ENCODE results near the gene MAPKAPK2.
"Not testable (repeated sequence)": the region's sequence is repeated elsewhere in the genome, so short reads cannot be mapped to it uniquely, and the experiment has no call there.

MAPKAPK2 gene

DNA sequence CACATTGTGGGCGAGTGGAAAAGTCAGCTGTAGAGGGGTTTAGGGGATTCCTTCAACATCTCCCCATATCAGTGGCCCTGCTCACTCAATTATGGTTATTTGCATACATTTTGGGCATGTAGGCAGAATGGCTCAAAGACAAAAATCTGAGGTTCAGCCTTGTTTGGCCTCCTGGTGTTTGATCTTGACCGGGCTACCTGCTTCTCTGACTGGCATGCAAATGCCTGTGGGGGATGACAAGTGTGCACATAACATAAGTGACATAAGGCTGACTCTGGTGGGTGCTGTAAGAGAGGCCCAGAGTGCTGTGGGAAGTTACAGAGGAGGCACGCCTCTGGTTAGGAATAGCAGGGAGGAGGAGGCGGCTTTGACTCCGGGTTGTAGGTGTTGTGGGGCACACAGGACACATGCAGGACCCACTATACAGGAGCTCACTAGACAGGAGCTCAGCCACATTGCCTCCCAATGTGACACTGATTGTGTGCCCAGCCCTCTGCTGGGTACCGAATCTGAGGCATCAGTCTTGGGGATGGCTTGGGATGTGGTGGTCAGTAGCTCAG, 56.5 kb downstream of the MAPKAPK2 start:
- DNase-seq (ENCODE audit: low read depth, low spot score): no peak

- DNase-seq (ENCODE audit: low read depth, low spot score): no peak
Measured at GRCh38 chr1:206742719-206743383, 58.1 kb downstream of the MAPKAPK2 start.

DNA sequence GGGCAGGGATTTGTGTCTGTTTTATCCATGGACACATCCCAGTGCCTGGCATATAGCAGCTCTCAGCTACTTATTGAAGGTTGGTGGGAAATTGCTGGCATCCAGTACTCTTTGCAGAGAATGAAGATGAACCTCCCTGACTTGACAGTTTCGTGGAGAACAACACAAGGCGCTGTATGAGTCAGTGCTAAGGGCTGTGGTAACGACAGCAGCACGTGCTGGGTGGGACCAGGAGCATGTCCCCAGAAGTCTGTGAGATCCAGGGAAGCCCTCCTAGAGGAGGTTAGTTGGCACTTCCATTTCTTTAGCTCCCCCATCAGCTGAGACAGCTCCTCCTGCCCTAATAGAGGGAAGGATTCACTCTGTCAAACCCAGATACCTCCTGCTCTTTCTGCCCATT, 60.0 kb downstream of the MAPKAPK2 start:
- no peak for DNase-seq (ENCODE audit: low read depth, low spot score)

GRCh38 chr1:206745301-206745700, 60.6 kb downstream of the MAPKAPK2 start:
- no peak for DNase-seq (ENCODE audit: low read depth, low spot score)

DNA sequence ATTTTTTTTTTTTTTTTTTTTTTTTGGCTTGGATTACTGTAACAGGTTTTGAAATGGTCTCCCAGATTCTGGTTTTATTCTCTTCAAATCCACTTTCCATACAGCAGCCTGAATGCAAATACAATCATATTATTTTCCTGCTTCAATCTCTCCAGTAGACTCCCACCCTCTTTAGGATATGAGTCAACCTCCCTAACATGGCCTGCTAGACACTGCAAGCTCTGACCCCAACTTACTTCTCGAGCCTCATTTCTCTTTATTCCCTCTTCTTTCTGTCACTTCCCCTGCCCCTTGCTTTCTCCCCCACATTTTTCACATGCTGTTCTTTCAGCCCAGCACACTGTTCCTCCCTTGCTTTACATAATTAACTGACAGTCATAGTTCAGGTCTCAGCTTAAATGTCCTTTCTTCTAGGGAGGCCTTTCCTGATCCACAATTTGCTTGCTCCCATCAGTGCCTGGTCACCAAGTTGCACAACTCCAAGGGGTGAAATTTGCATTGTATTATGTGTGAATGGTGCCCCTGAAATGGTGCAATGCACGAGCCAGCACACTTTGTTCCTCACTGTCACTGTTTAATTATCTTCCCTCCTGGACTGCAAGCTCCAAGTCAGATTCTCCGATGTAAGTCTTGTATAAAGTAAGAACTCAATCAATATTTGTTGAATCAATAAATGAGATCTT, 63.8 kb downstream of the MAPKAPK2 start:
- no peak for DNase-seq (ENCODE audit: low read depth, low spot score)

- DNase-seq (ENCODE audit: low read depth, low spot score): no peak
Measured at GRCh38 chr1:206751891-206752290, 67.2 kb downstream of the MAPKAPK2 start.

DNA sequence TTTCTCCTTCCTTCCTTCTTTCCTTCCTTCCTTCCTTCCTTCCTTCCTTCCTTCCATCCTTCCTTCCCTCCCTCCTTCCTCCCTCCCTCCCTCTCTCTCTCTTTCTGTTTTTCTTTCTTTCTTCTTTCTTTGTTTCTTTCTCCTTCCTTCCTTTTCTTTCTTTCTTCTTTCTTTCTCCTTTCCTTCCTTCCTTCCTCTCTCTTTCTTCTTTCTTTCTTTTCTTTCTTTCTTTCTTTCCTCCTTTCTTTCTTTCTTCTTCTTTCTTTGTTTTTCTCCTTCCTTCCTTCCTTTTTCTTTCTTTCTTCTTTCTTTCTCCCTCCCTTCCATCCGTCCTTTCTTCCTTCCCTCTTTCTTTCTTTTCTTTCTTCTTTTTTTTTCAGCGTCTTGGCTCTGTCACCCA, 67.8 kb downstream of the MAPKAPK2 start:
- no peak for DNase-seq (ENCODE audit: low read depth, low spot score)

- DNase-seq (ENCODE audit: low read depth, low spot score): no peak
Measured at GRCh38 chr1:206753141-206753540, 68.4 kb downstream of the MAPKAPK2 start.

DNA sequence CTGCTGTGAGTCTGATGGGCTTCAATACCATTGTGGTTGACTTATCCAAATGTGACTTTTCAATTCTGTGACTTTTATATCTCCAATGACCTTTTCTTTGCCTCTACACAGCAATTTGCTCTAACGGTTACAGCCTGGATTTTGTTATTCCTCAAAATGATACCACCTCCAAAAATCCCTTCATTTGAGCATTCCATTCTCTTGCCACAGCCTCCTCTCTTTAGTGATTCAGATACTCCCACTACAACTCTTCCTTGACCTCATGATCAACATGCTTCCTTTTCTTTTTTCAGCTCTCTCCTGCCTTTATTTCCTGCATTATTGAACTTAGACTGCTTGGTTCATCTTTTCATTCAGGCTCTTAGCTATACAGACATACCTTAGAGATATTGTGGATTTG, 69.3 kb downstream of the MAPKAPK2 start:
- DNase-seq (ENCODE audit: low read depth, low spot score): no peak

GRCh38 chr1:206757524-206758266, 73.0 kb downstream of the MAPKAPK2 start:
- no peak for DNase-seq (ENCODE audit: low read depth, low spot score)

GRCh38 chr1:206760590-206760989, 75.9 kb downstream of the MAPKAPK2 start:
- no peak for DNase-seq (ENCODE audit: low read depth, low spot score)

DNA sequence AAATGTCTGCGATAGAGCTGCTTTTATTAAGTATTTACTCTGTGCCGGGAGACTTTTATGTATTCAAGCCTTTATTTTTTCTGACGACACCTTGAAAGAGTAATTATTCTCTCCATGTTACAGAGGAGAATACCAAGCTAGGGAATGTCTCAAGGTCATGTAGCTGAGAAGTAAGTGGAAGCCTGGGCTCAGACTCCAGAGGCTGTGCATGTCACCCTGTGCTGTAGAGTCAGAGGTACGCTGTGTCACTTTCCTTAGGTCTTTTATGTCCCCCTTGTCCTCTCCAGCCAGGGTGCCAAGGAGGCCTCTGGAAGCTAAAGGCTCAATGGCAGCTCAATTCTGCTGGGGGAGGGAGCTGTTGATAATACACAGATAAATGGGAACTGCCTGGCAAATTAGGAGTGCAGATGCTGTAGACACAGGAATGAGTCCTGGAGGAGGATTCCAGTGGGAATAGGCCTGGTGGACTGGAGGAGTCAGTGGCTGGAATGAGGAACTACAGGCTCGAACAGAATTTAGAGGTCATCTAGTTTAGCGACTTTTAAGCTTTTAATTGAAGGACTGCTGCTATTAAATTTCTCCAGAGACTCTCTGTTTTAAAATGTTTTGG, 76.6 kb downstream of the MAPKAPK2 start:
- DNase-seq (ENCODE audit: low read depth, low spot score): no peak

DNA sequence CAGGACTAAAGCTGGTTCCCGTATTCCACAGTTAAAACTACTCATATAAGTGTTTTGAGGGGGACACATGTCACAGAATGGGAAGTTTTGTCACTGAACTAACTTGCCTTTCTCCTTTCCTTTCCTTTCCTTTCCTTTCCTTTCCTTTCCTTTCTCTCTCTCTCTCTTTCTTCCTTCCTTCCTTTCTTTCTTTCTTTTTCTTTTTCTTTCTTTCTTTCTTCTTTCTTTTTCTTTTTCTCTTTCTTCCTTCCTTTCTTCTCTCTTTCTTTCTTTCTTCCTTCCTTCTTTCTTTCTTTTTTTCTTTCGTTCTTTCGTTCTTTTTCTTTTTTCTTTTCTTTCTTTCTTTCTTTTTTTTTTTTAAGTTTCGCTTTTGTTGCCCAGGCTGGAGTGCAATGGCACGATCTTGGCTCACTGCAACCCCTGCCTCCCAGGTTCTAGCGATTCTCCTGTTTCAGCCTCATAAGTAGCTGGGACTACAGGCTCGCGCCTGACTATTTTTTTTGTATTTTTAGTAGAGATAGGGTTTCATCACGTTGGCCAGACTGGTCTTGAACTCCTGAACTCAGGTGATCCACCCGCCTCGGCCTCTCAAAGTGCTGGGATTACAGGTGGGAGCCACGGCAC, 78.1 kb downstream of the MAPKAPK2 start:
- DNase-seq (ENCODE audit: low read depth, low spot score): not testable (repeated sequence)

- DNase-seq (ENCODE audit: low read depth, low spot score): not testable (repeated sequence)
Measured at GRCh38 chr1:206765771-206766170, 81.1 kb downstream of the MAPKAPK2 start.

DNA sequence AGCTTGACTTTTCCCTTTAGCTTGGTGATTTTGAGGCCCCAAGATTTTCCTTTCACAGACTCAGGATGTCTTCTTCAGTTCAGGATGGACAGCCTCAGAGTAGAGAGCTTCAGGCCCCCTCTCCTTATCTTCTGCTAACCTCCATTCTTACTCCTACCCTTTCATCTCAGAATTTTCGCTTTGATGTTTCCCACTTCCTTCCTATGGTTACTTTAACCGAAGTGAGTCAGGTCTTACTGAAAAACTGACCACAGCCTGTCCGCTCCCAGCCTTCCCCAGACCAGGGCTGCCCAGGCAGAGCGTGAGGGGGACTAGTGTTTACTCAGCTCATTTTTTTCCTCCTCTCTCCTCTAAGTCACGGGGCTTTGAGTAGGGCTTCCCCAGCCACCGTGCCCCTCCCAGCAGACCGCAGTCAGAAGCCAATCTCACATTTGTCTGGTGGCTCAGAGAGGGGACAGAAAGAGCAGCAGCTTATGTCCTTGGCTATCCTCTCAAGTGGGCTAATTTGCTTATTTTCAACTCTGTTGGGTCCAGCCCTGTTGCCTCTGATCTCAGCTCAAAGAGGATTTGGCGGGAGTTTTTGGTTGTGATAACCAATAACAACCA, 81.6 kb downstream of the MAPKAPK2 start:
- DNase-seq (ENCODE audit: low read depth, low spot score): no peak

DNA sequence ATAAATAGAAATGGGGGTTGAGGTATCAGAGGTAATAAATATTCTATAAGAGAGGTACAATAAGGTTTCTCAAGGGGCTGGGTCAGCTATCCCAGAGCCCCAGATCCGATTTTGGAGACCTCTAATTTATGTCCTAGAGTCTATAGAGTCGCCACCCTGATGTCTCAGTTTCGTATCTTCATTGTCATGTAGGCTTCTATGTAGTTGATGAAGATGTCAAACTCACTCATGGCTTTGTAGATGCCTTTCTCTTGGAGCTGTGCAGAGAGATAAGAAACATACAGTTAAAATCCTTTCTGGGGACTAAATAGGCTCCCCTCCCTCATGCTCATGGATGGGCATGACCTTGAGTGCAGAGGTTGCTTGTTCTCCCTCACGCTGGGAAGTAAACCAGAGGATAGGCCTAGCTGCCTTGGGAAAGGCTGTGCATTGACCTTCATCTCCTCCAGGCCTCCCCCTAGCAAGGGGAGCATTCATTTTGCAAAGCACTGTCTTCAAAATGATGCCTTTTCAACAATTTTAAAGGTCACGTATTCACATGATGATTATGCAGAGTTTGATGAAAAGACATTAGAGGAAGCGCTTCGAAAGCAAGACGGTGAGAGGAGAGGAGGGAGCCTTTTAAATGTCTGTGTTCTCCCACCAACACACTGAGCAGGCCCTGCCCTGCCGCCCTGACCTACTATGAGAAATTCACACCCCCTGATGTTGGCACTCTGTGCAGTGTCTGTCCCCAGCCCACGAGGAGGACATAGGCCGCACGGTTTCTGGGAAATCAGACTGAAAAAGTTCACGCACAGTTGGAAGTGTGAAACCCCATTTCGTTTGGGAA, 84.0 kb downstream of the MAPKAPK2 start:
- no peak for DNase-seq (ENCODE audit: low read depth, low spot score)

GRCh38 chr1:206769304-206769731, 84.6 kb downstream of the MAPKAPK2 start:
- no peak for DNase-seq (ENCODE audit: low read depth, low spot score)

GRCh38 chr1:206770531-206771337, 86.0 kb downstream of the MAPKAPK2 start, which contains the start of gene IL19:
IL19 (plus strand) TSS chr1:206770773; CDS start chr1:206836663, 65,890 bp downstream.
- no peak for DNase-seq (ENCODE audit: low read depth, low spot score)

- no peak for DNase-seq (ENCODE audit: low read depth, low spot score)
Measured at GRCh38 chr1:206771338-206771692, 86.6 kb downstream of the MAPKAPK2 start.
